Stimulated activated CD8-positive, alpha-beta memory T cell treated with anti-CD3 and anti-CD28 coated beads, Interleukin-7, amount 100 ng/mL, for 48 hours (primary cell): Measurements from ENCODE around the gene TAF11L14.
"Not testable (repeated sequence)": the region's sequence is repeated elsewhere in the genome, so short reads cannot be mapped to it uniquely, and the experiment has no call there.

Experiments
- DNase-seq, 2 donors: peaks; one replicate each; pipeline ENCODE4 v3.0.0-alpha.2; 2020; ENCODE audit warnings: low read depth in 1 of 2; ENCODE audit errors: extremely low read depth in 1 of 2

TAF11L14 gene

GRCh38 chr5:17634160-17634559 is at the start of gene TAF11L14:
TSS of gene TAF11L14 (plus strand) at chr5:17634460.
- DNase-seq, result no peak

- DNase-seq, result not testable (repeated sequence)
Measured at GRCh38 chr5:17585658-17586057, 48.6 kb upstream of the TAF11L14 start, which contains the start of gene TAF11L7. TSS of gene TAF11L7 (minus strand) at chr5:17585758.

GRCh38 chr5:17590860-17591259 is 43.4 kb upstream of the TAF11L14 start, which contains the start of gene TAF11L8:
TSS of gene TAF11L8 (minus strand) at chr5:17590960.
- DNase-seq, result not testable (repeated sequence)

- not testable (repeated sequence) for DNase-seq
Measured at GRCh38 chr5:17594255-17594654, 40.0 kb upstream of the TAF11L14 start, which contains the start of gene TAF11L9. TSS of gene TAF11L9 (minus strand) at chr5:17594394.

- not testable (repeated sequence) for DNase-seq
Measured at GRCh38 chr5:17597728-17598127, 36.5 kb upstream of the TAF11L14 start, which contains the start of gene TAF11L10. TSS of gene TAF11L10 (minus strand) at chr5:17597828.

- not testable (repeated sequence) for DNase-seq
Measured at GRCh38 chr5:17603880-17604279, 30.4 kb upstream of the TAF11L14 start, which contains the start of gene TAF11L11. TSS of gene TAF11L11 (plus strand) at chr5:17604183.

GRCh38 chr5:17604951-17605350 is 29.3 kb upstream of the TAF11L14 start:
- no peak for DNase-seq

GRCh38 chr5:17607461-17607860 is 26.8 kb upstream of the TAF11L14 start:
- DNase-seq, result not testable (repeated sequence)

- DNase-seq, result not testable (repeated sequence)
Measured at GRCh38 chr5:17610092-17610491, 24.2 kb upstream of the TAF11L14 start, which contains the start of gene TAF11L12. TSS of gene TAF11L12 (plus strand) at chr5:17610392.

- DNase-seq, result no peak
Measured at GRCh38 chr5:17614872-17615605, 19.2 kb upstream of the TAF11L14 start.

- DNase-seq, result no peak
Measured at GRCh38 chr5:17619354-17619753, 14.9 kb upstream of the TAF11L14 start.

GRCh38 chr5:17620627-17621026 is 13.6 kb upstream of the TAF11L14 start:
- DNase-seq, result no peak

GRCh38 chr5:17625686-17626085 is 8.6 kb upstream of the TAF11L14 start:
- no peak for DNase-seq

- not testable (repeated sequence) for DNase-seq
Measured at GRCh38 chr5:17631788-17632187, 2.5 kb upstream of the TAF11L14 start, which contains the start of gene TAF11L13. TSS of gene TAF11L13 (plus strand) at chr5:17632088.

- DNase-seq, result not testable (repeated sequence)
Measured at GRCh38 chr5:17649232-17649631, 15.0 kb downstream of the TAF11L14 start.

GRCh38 chr5:17655201-17655759 is 21.0 kb downstream of the TAF11L14 start:
- not testable (repeated sequence) for DNase-seq

GRCh38 chr5:17655921-17656320 is 21.7 kb downstream of the TAF11L14 start:
- no peak for DNase-seq

- DNase-seq, result no peak
Measured at GRCh38 chr5:17663182-17663581, 28.9 kb downstream of the TAF11L14 start.

GRCh38 chr5:17665836-17666235 is 31.6 kb downstream of the TAF11L14 start:
- DNase-seq, result no peak

- DNase-seq, result no peak
Measured at GRCh38 chr5:17666726-17667235, 32.5 kb downstream of the TAF11L14 start.

GRCh38 chr5:17670353-17670752 is 36.1 kb downstream of the TAF11L14 start:
- DNase-seq, result no peak
